Adipocyte (in vitro differentiated cells): ENCODE data around the gene MRGPRF.
A peak's percentile ranks its signal among the peaks of the same experiment; 100 is the strongest.

Experiments
- DNase-seq: peaks from one replicate; pipeline ENCODE4 v3.0.0-alpha.2; 2015; ENCODE audit warnings: low read depth
- H3K27me3 ChIP-seq: replicated peaks from 2 replicates; pipeline ENCODE4 v1.7.0; 2013; ENCODE audit warnings: mild to moderate bottlenecking, low read length, moderate library complexity; ENCODE audit not compliant: control insufficient read depth, insufficient read depth
- H3K36me3 ChIP-seq: 2 replicates; pipeline ENCODE4 v1.7.0; 2013; ENCODE audit warnings: low read length, mild to moderate bottlenecking, moderate library complexity; ENCODE audit not compliant: control insufficient read depth, insufficient read depth, severe bottlenecking
- H3K4me1 ChIP-seq: 2 replicates; pipeline ENCODE4 v1.7.0; 2013; ENCODE audit warnings: mild to moderate bottlenecking, low read length, moderate library complexity; ENCODE audit not compliant: control insufficient read depth, insufficient read depth
- H3K4me3 ChIP-seq: 2 replicates; pipeline ENCODE4 v1.7.0; 2013; ENCODE audit warnings: mild to moderate bottlenecking, low read length, moderate library complexity
- H3K9ac ChIP-seq: 2 replicates; pipeline ENCODE4 v1.7.0; 2013; ENCODE audit warnings: mild to moderate bottlenecking, low read length, moderate library complexity
- H3K9me3 ChIP-seq: 2 replicates; pipeline ENCODE4 v1.7.0; 2013; ENCODE audit warnings: mild to moderate bottlenecking, low read length, moderate library complexity; ENCODE audit not compliant: control insufficient read depth

MRGPRF gene, protein sequence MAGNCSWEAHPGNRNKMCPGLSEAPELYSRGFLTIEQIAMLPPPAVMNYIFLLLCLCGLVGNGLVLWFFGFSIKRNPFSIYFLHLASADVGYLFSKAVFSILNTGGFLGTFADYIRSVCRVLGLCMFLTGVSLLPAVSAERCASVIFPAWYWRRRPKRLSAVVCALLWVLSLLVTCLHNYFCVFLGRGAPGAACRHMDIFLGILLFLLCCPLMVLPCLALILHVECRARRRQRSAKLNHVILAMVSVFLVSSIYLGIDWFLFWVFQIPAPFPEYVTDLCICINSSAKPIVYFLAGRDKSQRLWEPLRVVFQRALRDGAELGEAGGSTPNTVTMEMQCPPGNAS

GRCh38 chr11:69013009-69013951, at the start of gene MRGPRF:
Gene MRGPRF, minus strand, starts transcription at chr11:69013246. Its CDS starts 3,345 bp downstream, at chr11:69009901.
- no peaks in the 10 kb centered on the region for H3K36me3 ChIP-seq
- peak within 1 kb of the TSS; percentile 85 for H3K4me3 ChIP-seq
- H3K9me3 ChIP-seq: no peaks in the 10 kb centered on the region
- peak within 1 kb of the TSS; percentile 92 for H3K9ac ChIP-seq
- peaks cover 52% of the 10 kb centered on the region for H3K4me1 ChIP-seq
- no peaks in the 10 kb centered on the region for H3K27me3 ChIP-seq
- peak; percentile 94 for DNase-seq

DNA sequence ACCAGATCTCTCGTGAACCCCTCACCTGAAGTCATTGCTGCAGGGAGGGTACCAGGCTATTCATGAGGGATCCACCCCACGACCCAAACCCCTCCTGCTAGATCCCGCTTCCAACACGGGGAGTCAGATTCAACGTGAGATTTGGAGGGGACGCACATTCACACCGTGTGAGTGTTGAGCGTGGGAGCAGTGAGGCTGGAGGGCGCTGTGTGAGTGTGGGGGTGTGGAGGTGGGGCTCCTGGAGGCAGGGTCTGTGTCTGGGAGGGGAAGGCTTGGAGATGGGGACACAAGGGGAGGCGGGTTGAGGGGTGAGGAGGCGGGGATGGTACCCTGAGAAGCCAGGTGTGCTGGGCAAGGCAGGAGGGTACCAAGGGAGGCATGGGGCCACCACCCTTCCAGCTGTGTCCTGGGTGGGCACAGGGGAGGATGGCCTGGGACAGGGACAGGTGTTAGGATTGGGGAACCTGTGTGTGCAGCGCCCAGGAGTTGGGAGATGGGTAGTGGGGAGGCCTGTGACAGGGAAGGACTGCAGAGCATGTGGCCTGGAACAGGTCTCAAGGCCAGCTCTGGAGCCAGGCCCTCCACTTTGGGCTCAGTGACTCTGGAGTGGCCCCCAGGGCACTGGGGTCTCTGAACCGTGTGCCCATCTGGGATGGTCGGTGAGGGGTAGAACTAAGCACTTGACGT, 49.3 kb upstream of the MRGPRF start:
- Histone ChIP-seq H3K4me1 (no peaks in the 10 kb centered on the region), H3K27me3 (no peaks in the 10 kb centered on the region), H3K4me3 (no peak overlapping the region), H3K36me3 (peaks cover 12% of the 10 kb centered on the region), H3K9ac (no peak overlapping the region), H3K9me3 (no peaks in the 10 kb centered on the region)
- no peak for DNase-seq

- no peaks in the 10 kb centered on the region for H3K27me3 ChIP-seq
- no peak overlapping the region for H3K9ac ChIP-seq
- H3K4me3 ChIP-seq: no peak overlapping the region
- peaks cover 14% of the 10 kb centered on the region for H3K36me3 ChIP-seq
- DNase-seq: no peak
- H3K9me3 ChIP-seq: no peaks in the 10 kb centered on the region
- no peaks in the 10 kb centered on the region for H3K4me1 ChIP-seq
Observed at GRCh38 chr11:69061713-69062053, 48.6 kb upstream of the MRGPRF start.

DNA sequence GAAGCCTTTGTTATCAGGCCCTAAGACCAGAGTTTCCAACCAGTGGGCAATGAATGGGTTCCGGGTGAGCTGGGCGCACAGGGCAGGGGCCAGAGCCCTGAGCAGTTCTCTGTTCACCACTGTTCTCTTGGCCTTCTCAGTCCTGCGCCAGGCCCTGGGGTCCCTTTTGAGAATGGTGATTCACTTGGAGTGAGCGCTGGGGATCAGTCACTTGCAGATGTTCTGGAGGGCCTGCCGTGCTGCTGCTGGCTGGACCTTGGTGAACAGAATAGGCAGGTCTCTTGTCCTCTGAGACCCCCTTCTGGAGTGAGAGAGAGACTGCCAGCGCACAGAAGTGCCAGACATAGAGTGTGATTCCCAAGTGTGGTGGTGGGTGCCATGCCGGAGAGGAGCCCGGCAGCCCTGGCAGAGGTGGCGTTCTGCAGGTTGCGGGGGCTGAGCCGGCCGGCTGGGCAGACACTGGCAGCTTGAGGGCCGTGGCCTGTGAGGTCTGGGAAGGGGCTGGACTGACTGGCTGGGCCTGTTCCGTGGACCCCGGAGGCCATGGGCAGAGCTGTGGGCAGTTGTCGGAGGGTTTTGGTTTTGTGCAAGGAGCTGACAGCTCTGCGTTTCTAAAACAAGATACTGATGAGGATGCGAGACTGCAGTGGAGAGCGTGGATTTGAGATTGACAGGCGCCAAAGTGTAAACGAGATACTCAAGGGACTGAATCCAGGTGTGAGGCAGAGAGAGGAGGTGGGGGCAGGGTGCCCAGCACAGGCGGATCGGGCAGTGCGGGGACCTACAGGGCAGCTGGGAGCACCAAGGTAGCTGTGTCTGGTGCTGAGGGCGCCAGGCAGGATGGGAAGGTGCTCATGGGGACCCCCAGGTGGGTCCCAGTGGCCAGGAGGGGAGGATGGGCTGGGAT, 48.0 kb upstream of the MRGPRF start:
- Histone ChIP-seq H3K36me3 (peaks cover 14% of the 10 kb centered on the region), H3K9ac (no peak overlapping the region), H3K27me3 (no peaks in the 10 kb centered on the region), H3K9me3 (no peaks in the 10 kb centered on the region), H3K4me3 (no peak overlapping the region), H3K4me1 (no peaks in the 10 kb centered on the region)
- DNase-seq: no peak

- H3K9ac ChIP-seq: no peak overlapping the region
- DNase-seq: no peak
- H3K4me3 ChIP-seq: no peak overlapping the region
- H3K9me3 ChIP-seq: no peaks in the 10 kb centered on the region
- no peaks in the 10 kb centered on the region for H3K4me1 ChIP-seq
- peaks cover 19% of the 10 kb centered on the region for H3K36me3 ChIP-seq
- no peaks in the 10 kb centered on the region for H3K27me3 ChIP-seq
Observed at GRCh38 chr11:69059985-69060384, 46.9 kb upstream of the MRGPRF start.

GRCh38 chr11:69059429-69059828, 46.4 kb upstream of the MRGPRF start:
- H3K9ac ChIP-seq: no peak overlapping the region
- no peaks in the 10 kb centered on the region for H3K27me3 ChIP-seq
- DNase-seq: no peak

GRCh38 chr11:69058511-69059270, 45.6 kb upstream of the MRGPRF start:
- DNase-seq: no peak
- Histone ChIP-seq H3K4me3 (no peak overlapping the region), H3K9ac (no peak overlapping the region), H3K4me1 (no peaks in the 10 kb centered on the region), H3K36me3 (peaks cover 29% of the 10 kb centered on the region), H3K9me3 (no peaks in the 10 kb centered on the region), H3K27me3 (no peaks in the 10 kb centered on the region)

More at GRCh38 chr11:69059429-69059828, 46.4 kb upstream of the MRGPRF start:
- H3K36me3 ChIP-seq: peaks cover 23% of the 10 kb centered on the region
- H3K4me3 ChIP-seq: no peak overlapping the region
- no peaks in the 10 kb centered on the region for H3K9me3 ChIP-seq
- no peaks in the 10 kb centered on the region for H3K4me1 ChIP-seq

DNA sequence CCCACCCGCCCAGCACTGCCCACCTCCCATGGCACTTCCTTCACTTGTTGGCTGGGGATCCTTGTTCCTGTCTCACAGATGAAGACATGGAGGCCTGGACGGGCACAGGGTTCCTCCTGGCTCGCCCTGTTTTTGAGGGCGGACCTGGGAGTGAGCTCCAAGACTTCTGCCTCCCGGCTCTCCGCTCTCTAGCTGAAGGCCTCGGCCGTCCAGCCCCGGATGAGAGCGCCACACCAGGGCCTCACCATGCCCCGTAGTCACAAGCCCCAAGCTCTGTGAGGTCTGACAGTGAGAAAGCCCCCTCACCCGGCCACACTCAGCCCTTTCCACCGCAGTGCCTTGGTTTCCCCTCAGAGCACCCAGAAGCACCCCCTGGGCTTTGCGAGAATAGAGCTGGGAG, 44.8 kb upstream of the MRGPRF start:
- Histone ChIP-seq H3K9me3 (no peaks in the 10 kb centered on the region), H3K4me3 (no peak overlapping the region), H3K36me3 (peaks cover 29% of the 10 kb centered on the region), H3K4me1 (no peaks in the 10 kb centered on the region), H3K27me3 (no peaks in the 10 kb centered on the region), H3K9ac (no peak overlapping the region)
- no peak for DNase-seq

DNA sequence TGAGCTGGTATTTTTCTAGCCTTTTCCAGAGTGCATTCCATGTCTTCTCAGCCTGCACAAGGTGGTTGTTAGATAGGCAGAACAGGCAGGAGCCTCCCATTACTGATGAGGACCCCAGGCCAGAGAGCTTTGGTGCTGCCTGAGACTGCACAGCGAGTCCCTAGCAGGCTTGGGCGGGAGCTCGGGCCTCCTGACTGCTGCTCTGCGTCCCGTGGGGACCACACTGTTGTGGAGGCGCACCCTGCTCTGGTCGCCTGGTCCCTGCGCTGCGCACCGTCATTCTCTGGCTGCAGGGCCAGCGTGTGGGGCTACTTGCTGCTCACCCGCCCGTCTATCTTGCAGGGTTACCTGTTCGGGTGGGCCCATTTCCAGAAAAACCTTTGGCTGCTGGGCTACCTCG, 44.2 kb upstream of the MRGPRF start:
- no peak overlapping the region for H3K4me3 ChIP-seq
- H3K9me3 ChIP-seq: no peaks in the 10 kb centered on the region
- H3K9ac ChIP-seq: no peak overlapping the region
- no peak for DNase-seq
- H3K4me1 ChIP-seq: peaks cover 4% of the 10 kb centered on the region
- H3K27me3 ChIP-seq: no peaks in the 10 kb centered on the region
- H3K36me3 ChIP-seq: peaks cover 29% of the 10 kb centered on the region
